HG03442 (cell line): Measurements from ENCODE around the gene SSX4.
"Not testable (repeated sequence)": the region's sequence is repeated elsewhere in the genome, so short reads cannot be mapped to it uniquely, and the experiment has no call there.

Experiments used
- ATAC-seq: cut with Tn5 transposase; IDR thresholded peaks from one replicate; pipeline ENCODE4 v1.9.1; 2021; ENCODE audit warnings: mild to moderate bottlenecking, moderate library complexity; ENCODE audit not compliant: unreplicated experiment

Gene SSX4, protein sequence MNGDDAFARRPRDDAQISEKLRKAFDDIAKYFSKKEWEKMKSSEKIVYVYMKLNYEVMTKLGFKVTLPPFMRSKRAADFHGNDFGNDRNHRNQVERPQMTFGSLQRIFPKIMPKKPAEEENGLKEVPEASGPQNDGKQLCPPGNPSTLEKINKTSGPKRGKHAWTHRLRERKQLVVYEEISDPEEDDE

GRCh38 chrX:48383239-48383638, at the start of gene SSX4:
Gene SSX4, plus strand, starts transcription at chrX:48383539. Its CDS starts 515 bp downstream, at chrX:48384054.
- ATAC-seq, result not testable (repeated sequence)

DNA sequence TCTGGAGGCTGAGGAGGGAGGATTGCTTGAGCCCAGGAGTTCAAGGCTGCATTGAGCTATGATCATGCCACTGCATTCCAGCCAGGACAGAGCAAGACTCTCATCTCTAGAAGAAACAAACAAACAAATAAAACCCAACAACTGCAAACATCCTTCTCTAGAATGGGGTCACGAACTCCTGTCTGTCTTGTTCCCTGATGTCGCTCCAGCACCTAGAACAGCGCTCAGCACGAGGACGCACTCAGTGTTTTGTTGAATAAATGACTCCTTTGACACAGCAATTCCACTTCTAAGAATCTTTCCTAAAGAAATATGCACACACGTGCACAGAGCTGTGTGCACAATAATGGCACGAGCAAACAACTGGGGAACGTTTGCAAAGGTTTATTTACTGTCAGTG, 37.3 kb upstream of the SSX4 start:
- ATAC-seq, result not testable (repeated sequence)

DNA sequence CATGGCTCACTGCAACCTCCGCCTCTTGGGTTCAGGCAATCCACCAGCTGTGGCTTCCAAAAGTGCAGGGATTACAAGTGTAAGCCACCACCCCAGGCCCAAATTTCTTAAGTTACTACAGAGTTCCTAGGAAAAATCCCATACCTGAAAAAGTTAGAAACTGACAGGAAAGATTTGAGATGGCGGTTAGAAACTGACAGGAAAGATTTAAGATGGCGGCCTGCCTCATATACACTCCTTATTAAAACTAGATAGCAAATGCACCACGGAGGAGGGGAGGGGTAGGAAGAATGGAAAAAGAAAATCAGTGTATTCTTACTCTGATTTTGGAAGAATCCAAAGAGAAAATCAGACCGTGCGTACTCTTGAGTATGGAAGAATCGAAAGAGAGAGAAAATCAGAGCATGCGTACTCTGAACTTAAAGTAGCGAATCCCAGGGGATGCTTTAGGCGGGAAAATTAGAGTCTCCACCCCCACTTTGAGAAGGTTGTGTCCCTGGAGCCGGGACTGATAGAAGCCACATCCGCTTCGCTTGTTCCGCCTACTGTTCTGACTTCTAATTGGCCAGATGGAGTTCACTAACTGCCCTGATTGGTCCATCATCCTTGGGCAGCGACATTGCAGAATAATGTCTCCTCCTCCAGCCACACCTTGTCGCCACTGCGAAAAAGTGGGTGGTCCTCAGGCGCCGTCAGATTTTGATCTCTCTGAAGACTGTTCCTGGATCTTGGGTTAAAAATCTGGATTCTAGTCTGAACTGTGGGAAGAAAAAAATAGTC, 26.8 kb upstream of the SSX4 start, which contains the start of gene SSX3:
Gene SSX3, minus strand, starts transcription at position 389 of the 780 bp plus-strand sequence. CDS start 1,454 bp downstream, outside the sequence.
- ATAC-seq, result not testable (repeated sequence)

GRCh38 chrX:48357681-48358080, 25.7 kb upstream of the SSX4 start:
- no peak for ATAC-seq

- ATAC-seq, result not testable (repeated sequence)
Measured at GRCh38 chrX:48359281-48359680, 24.1 kb upstream of the SSX4 start.

DNA sequence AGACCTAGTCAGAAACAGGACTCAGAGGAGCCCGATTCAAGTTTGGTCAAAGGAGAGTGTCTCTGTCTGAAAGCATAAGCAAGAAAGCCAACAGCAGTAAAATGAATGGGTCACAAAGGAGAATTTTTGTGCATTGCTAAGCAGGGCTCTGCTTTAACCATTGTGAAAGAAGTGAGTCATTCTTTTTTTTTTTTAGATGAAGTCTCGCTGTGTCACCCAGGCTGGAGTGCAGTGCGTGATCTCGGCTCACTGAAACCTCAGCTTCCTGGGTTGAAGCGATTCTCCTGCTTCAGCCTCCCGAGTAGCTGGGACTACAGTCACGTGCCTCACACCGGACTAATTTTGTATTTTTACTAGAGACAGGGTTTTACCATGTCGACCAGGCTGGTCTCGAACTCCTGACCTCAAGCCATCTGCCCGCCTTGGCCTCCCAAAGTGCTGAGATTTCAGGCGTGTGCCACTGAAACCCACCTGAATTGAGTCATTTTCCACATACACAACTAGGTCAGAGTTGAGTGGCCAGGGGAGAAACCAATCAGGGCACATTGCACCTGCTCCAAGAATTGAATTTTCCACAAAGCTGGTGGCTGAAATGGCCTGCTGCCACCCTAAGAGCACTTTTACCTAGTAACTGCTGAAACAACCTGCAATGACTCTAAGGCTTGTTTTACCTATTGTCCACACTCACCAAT, 15.5 kb upstream of the SSX4 start:
- not testable (repeated sequence) for ATAC-seq

GRCh38 chrX:48370408-48370807, 12.9 kb upstream of the SSX4 start:
- not testable (repeated sequence) for ATAC-seq

- not testable (repeated sequence) for ATAC-seq
Measured at GRCh38 chrX:48396931-48397330, 13.6 kb downstream of the SSX4 start.

DNA sequence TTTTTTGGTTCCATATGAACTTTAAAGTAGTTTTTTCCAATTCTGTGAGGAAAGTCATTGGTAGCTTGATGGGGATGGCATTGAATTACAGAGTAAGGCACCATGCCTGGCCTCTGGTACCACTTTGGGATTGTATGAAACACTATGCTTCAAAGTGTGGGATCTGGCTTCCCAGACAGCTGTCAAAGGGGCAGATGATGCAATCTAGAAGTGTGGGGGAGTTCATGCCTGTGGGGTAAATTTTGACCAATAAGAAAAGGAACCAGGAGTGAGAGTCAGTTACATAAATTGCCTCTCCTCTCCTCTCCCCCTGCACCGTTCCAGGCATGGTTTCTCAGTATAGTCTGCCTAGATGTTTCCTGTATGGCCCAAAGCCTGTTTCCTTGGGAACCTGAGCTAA, 14.5 kb downstream of the SSX4 start:
- not testable (repeated sequence) for ATAC-seq

DNA sequence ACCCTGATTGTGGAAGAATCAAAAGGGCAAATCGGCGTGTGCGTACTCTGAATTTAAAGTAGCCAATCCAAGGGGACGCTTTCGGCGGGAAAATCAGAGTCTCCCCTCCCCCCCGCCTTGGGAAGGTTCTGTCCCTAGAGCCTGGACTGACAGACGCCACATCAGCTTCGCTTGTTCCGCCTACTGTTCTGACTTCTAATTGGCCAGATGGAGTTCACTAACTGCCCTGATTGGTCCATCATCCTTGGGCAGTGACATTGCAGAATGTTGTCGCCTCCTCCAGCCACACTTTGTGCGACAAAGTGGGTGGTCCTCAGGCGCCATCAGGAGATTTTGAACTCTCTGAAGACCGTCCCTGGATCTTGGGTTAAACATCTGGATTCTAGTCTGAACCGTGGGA, 28.5 kb downstream of the SSX4 start, which contains the start of gene SSX4B:
Gene SSX4B, minus strand, starts transcription at position 101 of the 400 bp plus-strand sequence. CDS start 588 bp downstream, outside the sequence.
- ATAC-seq, result not testable (repeated sequence)

GRCh38 chrX:48427027-48427716, 43.8 kb downstream of the SSX4 start:
- ATAC-seq, result not testable (repeated sequence)

DNA sequence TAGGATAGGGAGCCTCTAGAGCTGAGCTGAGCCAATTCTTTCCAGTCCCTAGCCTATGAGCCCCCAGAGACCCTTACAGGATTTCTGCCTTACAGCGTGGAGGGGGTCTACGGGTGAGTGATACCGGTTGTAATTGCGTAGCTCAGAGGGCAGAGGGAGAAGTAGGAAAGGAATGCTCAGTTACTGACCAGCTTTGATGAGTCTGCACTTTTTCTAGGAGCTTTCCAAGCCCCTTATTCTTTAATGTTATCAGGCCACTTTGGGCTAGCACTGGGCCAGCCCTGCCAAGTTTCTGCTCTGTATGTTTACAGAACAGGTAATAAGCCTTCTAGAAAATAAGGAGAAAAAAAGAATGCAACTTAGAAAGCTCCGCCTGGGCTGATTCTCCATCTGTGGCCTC, 46.3 kb downstream of the SSX4 start:
- not testable (repeated sequence) for ATAC-seq

GRCh38 chrX:48430166-48430565, 46.8 kb downstream of the SSX4 start:
- ATAC-seq, result not testable (repeated sequence)

DNA sequence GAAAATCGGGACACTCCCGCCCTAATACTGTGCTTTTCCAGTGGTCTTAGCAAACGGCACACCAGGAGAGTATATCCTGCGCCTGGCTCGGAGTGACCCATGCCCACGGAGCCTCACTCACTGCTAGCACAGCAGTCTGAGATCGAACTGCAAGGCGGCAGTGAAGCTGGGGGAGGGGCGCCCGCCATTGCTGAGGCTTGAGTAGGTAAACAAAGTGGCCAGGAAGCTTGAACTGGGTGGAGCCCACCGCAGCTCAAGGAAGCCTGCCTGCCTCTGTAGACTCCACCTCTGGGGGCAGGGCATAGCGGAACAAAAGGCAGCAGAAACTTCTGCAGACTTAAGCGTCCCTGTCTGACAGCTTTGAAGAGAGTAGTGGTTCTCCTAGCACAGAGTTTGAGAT, 50.4 kb downstream of the SSX4 start:
- not testable (repeated sequence) for ATAC-seq
